Kidney (tissue), 14 donors: Measurements from ENCODE around the gene CDK5RAP2. TPM values are rescaled to one million over a fixed set of nuclear protein-coding genes. Genes with fewer than 3 reads are reported as not detected.

ENCODE experiments used
- DNase-seq, 5 donors: peaks; one replicate each; pipeline ENCODE4 v3.0.0-alpha.2; 2013 to 2020
- FAIRE-seq: peaks from 2 replicates; lab custom pipeline; 2012; peaks lifted over from hg19 to GRCh38; lab: Jason Lieb, UNC
- H3K27ac ChIP-seq, 2 donors: one replicate each; pipeline ENCODE4 v1.7.0; 2013; ENCODE audit warnings: low read depth in 2 of 2, low read length in 2 of 2, inconsistent platforms in 1 of 2
- H3K27me3 ChIP-seq: one replicate; pipeline ENCODE4 v1.7.1; 2013; ENCODE audit warnings: low read length, inconsistent platforms; ENCODE audit not compliant: control insufficient read depth, insufficient read depth
- H3K36me3 ChIP-seq, 3 donors: one replicate each; pipeline versions ENCODE4 v1.7.0 to v1.7.1; 2013; ENCODE audit warnings: low read length in 3 of 3, control low read depth in 1 of 3, inconsistent platforms in 1 of 3; ENCODE audit not compliant: insufficient read depth in 3 of 3, control insufficient read depth in 2 of 3
- H3K4me1 ChIP-seq, 3 donors: one replicate each; pipeline versions ENCODE4 v1.7.0 to v1.7.1; 2013; ENCODE audit warnings: low read length in 3 of 3, inconsistent platforms in 1 of 3, low read depth in 1 of 3; ENCODE audit not compliant: control insufficient read depth in 2 of 3, insufficient read depth in 2 of 3
- H3K4me3 ChIP-seq, 3 donors: one replicate each; pipeline versions ENCODE4 v1.7.0 to v1.8.1; 2013; ENCODE audit warnings: low read length in 3 of 3, control low read depth in 1 of 3, inconsistent platforms in 1 of 3
- H3K9ac ChIP-seq, 3 donors: one replicate each; pipeline versions ENCODE4 v1.7.0 to v1.7.1; 2013; ENCODE audit warnings: low read length in 3 of 3, control low read depth in 1 of 3, inconsistent platforms in 1 of 3
- H3K9me3 ChIP-seq, 3 donors: one replicate each; pipeline versions ENCODE4 v1.7.0 to v1.7.1; 2013; ENCODE audit warnings: low read length in 3 of 3, control low read depth in 1 of 3, inconsistent platforms in 1 of 3; ENCODE audit not compliant: control insufficient read depth in 2 of 3, insufficient read depth in 1 of 3
- CTCF ChIP-seq: IDR thresholded peaks from 3 replicates; pipeline ENCODE4 v1.5.1; 2012; ENCODE audit warnings: mild to moderate bottlenecking, moderate library complexity, borderline replicate concordance; ENCODE audit not compliant: insufficient read depth; ENCODE audit errors: extremely low read depth
- intact Hi-C: fragments of 100-400 bp; cut with DNase I; formaldehyde crosslinking; loops from one replicate; pipeline ENCODE4 v1.11.1; 2022
- polyA plus RNA-seq: library from polyadenylated mRNA; stranded (reverse); fragments of 350-450 nt; fragmentation: Illumina TruSeq; extraction: RNeasy Lipid Tissue Mini Kit (QIAGEN cat#74804); gene quantifications from one replicate; pipeline ENCODE4 v1.2.3, GENCODE V29; 2014; ENCODE audit warnings: low read depth, low replicate concordance; ENCODE audit not compliant: insufficient read depth
- total RNA-seq: library from RNA; stranded (reverse); fragmentation: NEBNext Ultra II Directional; extraction: Animal tissue kit (Norgen Biotek cat#: 25700); gene quantifications from one replicate; pipeline ENCODE4 v1.2.1, GENCODE V29; 2021
- donor health status: control.
- donor health status: control.
- donor health status: control.
- donor health status: control.
- donor health status: control.
- donor health status: DM: yes; HTN: yes; CAD: no.
- donor health status: Normal renal cell carcinoma (clear cell type).

Gene CDK5RAP2
- total and polyA plus RNA-seq, 2 donors from 2014 or later: 20.9 to 35.3 TPM

DNA sequence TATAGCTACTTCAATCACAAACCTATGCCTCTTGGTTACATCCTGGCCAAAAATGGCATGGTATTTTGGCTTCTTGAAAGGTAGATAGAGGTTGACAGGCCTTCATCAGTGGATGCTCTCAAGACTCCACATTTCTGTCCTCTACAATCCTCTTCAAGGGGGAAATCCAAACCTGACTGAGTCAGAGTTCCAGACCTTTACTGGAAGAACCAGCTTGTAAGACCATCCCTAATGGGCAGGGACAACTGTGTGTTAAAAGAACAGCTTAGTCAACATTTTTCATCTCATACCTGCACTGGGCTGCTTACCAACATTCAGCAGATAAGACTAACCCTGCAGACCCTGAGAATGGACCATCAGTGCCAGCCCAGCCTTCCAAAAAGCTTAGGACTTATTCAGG is 155.7 kb downstream of the CDK5RAP2 start:
- FAIRE-seq (no peak), DNase-seq (no peak)
- no peak overlapping the region for H3K9ac ChIP-seq
- H3K27ac ChIP-seq: no peak overlapping the region
- peaks cover 0 to 5% (median 2%) of the 10 kb centered on the region in 3 donors for H3K36me3 ChIP-seq
- intact Hi-C loops: no loop called here
- no peaks in the 10 kb centered on the region for H3K4me1 ChIP-seq
- TF ChIP-seq CTCF: no peak
- H3K4me3 ChIP-seq: no peak overlapping the region
- no peaks in the 10 kb centered on the region for H3K27me3 ChIP-seq
- no peaks in the 10 kb centered on the region for H3K9me3 ChIP-seq

GRCh38 chr9:120423812-120424211 is 156.2 kb downstream of the CDK5RAP2 start:
- no peak for FAIRE-seq
- no peak overlapping the region for H3K27ac ChIP-seq

GRCh38 chr9:120421977-120422376 is 158.0 kb downstream of the CDK5RAP2 start:
- no peak for DNase-seq
- no peak for TF ChIP-seq CTCF
- Histone ChIP-seq H3K27ac (no peak overlapping the region), H3K9ac (no peak overlapping the region), H3K36me3 (peaks cover 0 to 5% (median 2%) of the 10 kb centered on the region in 3 donors), H3K4me3 (no peak overlapping the region), H3K27me3 (no peaks in the 10 kb centered on the region), H3K9me3 (no peaks in the 10 kb centered on the region), H3K4me1 (no peaks in the 10 kb centered on the region)
- intact Hi-C loops: no loop called here
- no peak for FAIRE-seq

More at GRCh38 chr9:120423812-120424211, 156.2 kb downstream of the CDK5RAP2 start:
- peak in 1 of 5 donors; percentile 6 for DNase-seq
- H3K27me3 ChIP-seq: no peaks in the 10 kb centered on the region
- no peaks in the 10 kb centered on the region for H3K9me3 ChIP-seq
- H3K9ac ChIP-seq: no peak overlapping the region
- TF ChIP-seq CTCF: no peak
- peaks cover 0 to 5% (median 2%) of the 10 kb centered on the region in 3 donors for H3K36me3 ChIP-seq
- H3K4me3 ChIP-seq: no peak overlapping the region
- intact Hi-C loops: no loop called here
- H3K4me1 ChIP-seq: no peaks in the 10 kb centered on the region

GRCh38 chr9:120418315-120418714 is 161.7 kb downstream of the CDK5RAP2 start:
- H3K36me3 ChIP-seq: peaks cover 0 to 2% (median 2%) of the 10 kb centered on the region in 3 donors
- no peak overlapping the region for H3K9ac ChIP-seq
- H3K27ac ChIP-seq: no peak overlapping the region
- no peaks in the 10 kb centered on the region for H3K27me3 ChIP-seq
- intact Hi-C loops: no loop called here
- no peak for DNase-seq
- FAIRE-seq: no peak
- no peak overlapping the region for H3K4me3 ChIP-seq
- H3K4me1 ChIP-seq: no peaks in the 10 kb centered on the region
- H3K9me3 ChIP-seq: no peaks in the 10 kb centered on the region
- no peak for TF ChIP-seq CTCF
